COLO668 (cell line): ENCODE data around the gene DDOST.

Experiments used
- DNase-seq: peaks from one replicate; lab custom pipeline; 2025; ENCODE audit not compliant: unreplicated experiment; lab: John Stamatoyannopoulos, UW

The DDOST gene

GRCh38 chr1:20663365-20663764, 2.2 kb upstream of the DDOST start:
- DNase-seq, result no peak

- DNase-seq, result no peak
Measured at GRCh38 chr1:20662110-20662475, 924 bp upstream of the DDOST start.

GRCh38 chr1:20660847-20661206, 342 bp downstream of the DDOST start:
- no peak for DNase-seq

- DNase-seq, result no peak
Measured at GRCh38 chr1:20660363-20660762, 806 bp downstream of the DDOST start.

GRCh38 chr1:20658166-20658915, 2.8 kb downstream of the DDOST start:
- DNase-seq, result no peak

- no peak for DNase-seq
Measured at GRCh38 chr1:20657024-20657423, 4.1 kb downstream of the DDOST start.

GRCh38 chr1:20654104-20654690, 7.0 kb downstream of the DDOST start:
- DNase-seq, result no peak

GRCh38 chr1:20652300-20652699, 8.9 kb downstream of the DDOST start:
- DNase-seq, result no peak

- no peak for DNase-seq
Measured at GRCh38 chr1:20648946-20649345, 12.2 kb downstream of the DDOST start.

- DNase-seq, result no peak
Measured at GRCh38 chr1:20648438-20648837, 12.7 kb downstream of the DDOST start.

GRCh38 chr1:20645414-20645813, 15.8 kb downstream of the DDOST start:
- no peak for DNase-seq

- DNase-seq, result no peak
Measured at GRCh38 chr1:20644416-20644815, 16.8 kb downstream of the DDOST start.

GRCh38 chr1:20643080-20643479, 18.1 kb downstream of the DDOST start:
- DNase-seq, result no peak

- no peak for DNase-seq
Measured at GRCh38 chr1:20641975-20642374, 19.2 kb downstream of the DDOST start.

- DNase-seq, result peak; percentile 62
Measured at GRCh38 chr1:20640183-20640597, 21.0 kb downstream of the DDOST start.

- DNase-seq, result no peak
Measured at GRCh38 chr1:20636785-20637347, 24.3 kb downstream of the DDOST start.

GRCh38 chr1:20634594-20635084, 26.5 kb downstream of the DDOST start:
- DNase-seq, result peak; percentile 53

GRCh38 chr1:20634065-20634593, 27.0 kb downstream of the DDOST start:
- DNase-seq, result no peak

GRCh38 chr1:20633190-20634064, 27.7 kb downstream of the DDOST start, which contains the start of gene PINK1:
Gene PINK1, plus strand, starts transcription at chr1:20633458. Its CDS starts 91 bp downstream, at chr1:20633549.
- DNase-seq, result peak; percentile 90

- no peak for DNase-seq
Measured at GRCh38 chr1:20632386-20632785, 28.8 kb downstream of the DDOST start.

GRCh38 chr1:20630729-20631128, 30.4 kb downstream of the DDOST start:
- no peak for DNase-seq
